Ovary (tissue), 9 donors: ENCODE measurements around the gene SLC30A9. TPM values are rescaled to one million over a fixed set of nuclear protein-coding genes. Genes with fewer than 3 reads are reported as not detected.

Source experiments
- DNase-seq, 5 donors: peaks; one replicate each; pipeline ENCODE4 v3.0.0-alpha.2; 2019 to 2020
- H3K27ac ChIP-seq, 2 donors: fragments of 200-600 bp; one replicate each; pipeline versions ENCODE4 v1.5.1 to v1.8.0; 2019 to 2022
- H3K27me3 ChIP-seq: fragments of 200-600 bp; one replicate; pipeline ENCODE4 v1.8.0; 2022
- H3K36me3 ChIP-seq: fragments of 200-600 bp; sonication (generic); one replicate; pipeline ENCODE4 v1.5.1; 2019
- H3K4me1 ChIP-seq: one replicate; pipeline ENCODE4 v1.8.1; 2013; ENCODE audit warnings: mild to moderate bottlenecking, moderate library complexity; ENCODE audit not compliant: insufficient read depth
- H3K4me3 ChIP-seq: fragments of 200-600 bp; sonication (generic); one replicate; pipeline ENCODE4 v1.5.1; 2017
- H3K9me3 ChIP-seq, 2 donors: fragments of 200-600 bp in 1 of 2; sonication (generic) in 1 of 2; one replicate each; pipeline versions ENCODE4 v1.5.1 to v1.8.1; 2013 to 2019; ENCODE audit warnings: mild to moderate bottlenecking in 1 of 2, moderate library complexity in 1 of 2
- CTCF ChIP-seq, 3 donors: fragments of 450-650 bp in 2 of 3; fragments of 200-600 bp in 1 of 3; IDR thresholded peaks; one replicate each; pipeline versions ENCODE4 v1.5.1 to v1.8.0; 2016 to 2022; ENCODE audit warnings: antibody characterized with exemption in 3 of 3, mild to moderate bottlenecking in 1 of 3
- EP300 ChIP-seq: sonication (generic); formaldehyde crosslinking; IDR thresholded peaks from one replicate; pipeline ENCODE4 v1.6.1; 2017; ENCODE audit warnings: antibody characterized with exemption
- POLR2A ChIP-seq: fragments of 450-650 bp; IDR thresholded peaks from one replicate; pipeline ENCODE4 v1.6.1; 2017; ENCODE audit warnings: antibody characterized with exemption, mild to moderate bottlenecking, moderate library complexity
- WGBS, 3 donors: extraction: QIAGEN DNeasy Blood & Tissue Kit in 1 of 3; methylation state at CpG; one replicate each; pipeline versions ENCODE4 v1.1.5 to v1.1.7; 2013 to 2017; 5-methylcytosine and 5-hydroxymethylcytosine counted together
- intact Hi-C, 4 donors: fragments of 100-400 bp; cut with DNase I; formaldehyde crosslinking; loops; one replicate each; pipeline versions ENCODE4 v1.11.0 to v1.15.1; 2022 to 2023
- polyA plus RNA-seq, 2 donors: library from polyadenylated mRNA; stranded (reverse); fragments of 200-250 nt in 1 of 2; fragments of 350-450 nt in 1 of 2; fragmentation: Illumina TruSeq in 1 of 2; extraction: RNeasy Lipid Tissue Mini Kit (QIAGEN cat#74804) in 1 of 2; gene quantifications; one replicate each; pipeline ENCODE4 v1.2.3, GENCODE V29; 2013 to 2014
- total RNA-seq, 7 donors: library from RNA; depleted of rRNA in 2 of 7; stranded (reverse); fragments of >200 nt in 2 of 7; fragmentation: NEBNext Ultra II Directional in 3 of 7; extraction: Animal tissue kit (Norgen Biotek cat#: 25700) in 3 of 7; gene quantifications; one replicate each; pipeline versions ENCODE4 v1.1.0 to v1.2.4, GENCODE V29; 2016 to 2023
- donor health status: DM: no; HTN: no; CAD: no; lungs with moderate emphysema.
- donor health status: DM: no; HTN: no; CAD: no.
- donor health status: Bipolar disorder and iron deficiency.
- donor health status: DM: yes; HTN: yes; CAD: no.
- donor health status: DM: no; HTN: no; CAD: no.
- donor health status: DM: yes; HTN: yes; CAD: no.

SLC30A9 gene
- total and polyA plus RNA-seq, 9 donors, result 21.2 to 49.8 (median 43.7) TPM

GRCh38 chr4:41992967-41993857 lies 2.9 kb downstream of the SLC30A9 start:
- H3K27me3 ChIP-seq, result no peaks in the 10 kb centered on the region
- no peak for DNase-seq
- no peak for TF ChIP-seq POLR2A
- TF ChIP-seq EP300, result no peak
- TF ChIP-seq CTCF (IDR thresholded peaks at IDR 0.05), result no peak
- intact Hi-C loops, result no loop called here
- H3K4me1 ChIP-seq, result peaks cover 8% of the 10 kb centered on the region
- H3K9me3 ChIP-seq, result no peaks in the 10 kb centered on the region
- no peaks in the 10 kb centered on the region for H3K36me3 ChIP-seq
- 74 to 82% (median 78%) methylated on average over 4 of the region's 4 CpGs for WGBS, 3 donors
- H3K27ac ChIP-seq, result no peak overlapping the region
- H3K4me3 ChIP-seq, result no peak overlapping the region

- WGBS, 3 donors, result 90 to 94% (median 93%) methylated on average over 3 of the region's 3 CpGs
Observed at GRCh38 chr4:41994461-41994985, 4.2 kb downstream of the SLC30A9 start.

GRCh38 chr4:41998019-41998418 lies 7.7 kb downstream of the SLC30A9 start:
- H3K27me3 ChIP-seq, result no peaks in the 10 kb centered on the region
- 93 to 95% (median 94%) methylated on average over 3 of the region's 3 CpGs for WGBS, 3 donors
- intact Hi-C loops, result no loop called here

More at GRCh38 chr4:41994461-41994985, 4.2 kb downstream of the SLC30A9 start:
- H3K27ac ChIP-seq, result no peak overlapping the region
- H3K27me3 ChIP-seq, result no peaks in the 10 kb centered on the region
- intact Hi-C loops, result no loop called here
- no peaks in the 10 kb centered on the region for H3K36me3 ChIP-seq
- TF ChIP-seq CTCF (IDR thresholded peaks at IDR 0.05) (no peak), POLR2A (no peak), EP300 (no peak)
- DNase-seq, result no peak
- H3K4me1 ChIP-seq, result peaks cover 8% of the 10 kb centered on the region
- H3K9me3 ChIP-seq, result no peaks in the 10 kb centered on the region
- H3K4me3 ChIP-seq, result no peak overlapping the region

GRCh38 chr4:41999321-41999720 lies 9.0 kb downstream of the SLC30A9 start:
- Histone ChIP-seq H3K36me3 (no peaks in the 10 kb centered on the region), H3K9me3 (no peaks in the 10 kb centered on the region), H3K27me3 (no peaks in the 10 kb centered on the region), H3K27ac (no peak overlapping the region), H3K4me3 (no peak overlapping the region), H3K4me1 (peaks cover 2% of the 10 kb centered on the region)
- no peak for TF ChIP-seq EP300
- TF ChIP-seq POLR2A, result no peak
- TF ChIP-seq CTCF (IDR thresholded peaks at IDR 0.05), result no peak
- no peak for DNase-seq
- intact Hi-C loops, result no loop called here

More at GRCh38 chr4:41998019-41998418, 7.7 kb downstream of the SLC30A9 start:
- H3K4me1 ChIP-seq, result peaks cover 2% of the 10 kb centered on the region
- no peak overlapping the region for H3K4me3 ChIP-seq
- no peaks in the 10 kb centered on the region for H3K36me3 ChIP-seq
- DNase-seq, result no peak
- no peaks in the 10 kb centered on the region for H3K9me3 ChIP-seq
- TF ChIP-seq CTCF (IDR thresholded peaks at IDR 0.05) (no peak), EP300 (no peak), POLR2A (no peak)
- H3K27ac ChIP-seq, result no peak overlapping the region
